HS-5 (cell line): Measurements from ENCODE around the gene PRKCH.

ENCODE experiments used
- DNase-seq: peaks from one replicate; pipeline ENCODE4 v3.0.0-alpha.2; 2012; ENCODE audit warnings: low read depth

The PRKCH gene

GRCh38 chr14:61492474-61492873 is 171.1 kb downstream of the PRKCH start:
- no peak for DNase-seq

GRCh38 chr14:61493239-61493638 is 171.9 kb downstream of the PRKCH start:
- DNase-seq, result peak; percentile 84

GRCh38 chr14:61494018-61494417 is 172.6 kb downstream of the PRKCH start:
- DNase-seq, result no peak

GRCh38 chr14:61495809-61496208 is 174.4 kb downstream of the PRKCH start:
- no peak for DNase-seq

GRCh38 chr14:61498303-61498702 is 176.9 kb downstream of the PRKCH start:
- DNase-seq, result no peak

GRCh38 chr14:61498811-61499210 is 177.4 kb downstream of the PRKCH start:
- DNase-seq, result no peak

- DNase-seq, result no peak
These were observed 178.6 kb downstream of the PRKCH start for GRCh38 chr14:61499991-61500390.

- DNase-seq, result no peak
These were observed 180.5 kb downstream of the PRKCH start for GRCh38 chr14:61501714-61502458.

- DNase-seq, result no peak
These were observed 181.2 kb downstream of the PRKCH start for GRCh38 chr14:61502459-61503093.

GRCh38 chr14:61503167-61503801 is 181.9 kb downstream of the PRKCH start:
- DNase-seq, result no peak

- DNase-seq, result no peak
These were observed 183.5 kb downstream of the PRKCH start for GRCh38 chr14:61504901-61505300.

- DNase-seq, result no peak
These were observed 184.7 kb downstream of the PRKCH start for GRCh38 chr14:61505815-61506809.

GRCh38 chr14:61508526-61508925 is 187.1 kb downstream of the PRKCH start:
- DNase-seq, result no peak

- no peak for DNase-seq
These were observed 189.6 kb downstream of the PRKCH start for GRCh38 chr14:61510736-61511557.

- DNase-seq, result no peak
These were observed 190.2 kb downstream of the PRKCH start for GRCh38 chr14:61511558-61511948.

GRCh38 chr14:61512026-61512834 is 190.9 kb downstream of the PRKCH start:
- no peak for DNase-seq

GRCh38 chr14:61513986-61514830 is 192.8 kb downstream of the PRKCH start:
- DNase-seq, result no peak

- DNase-seq, result no peak
These were observed 193.5 kb downstream of the PRKCH start for GRCh38 chr14:61514927-61515326.

- DNase-seq, result no peak
These were observed 194.2 kb downstream of the PRKCH start for GRCh38 chr14:61515436-61516117.
